Astrocyte (in vitro differentiated cells and primary cell): ENCODE measurements around the gene ZNF74.

ENCODE experiments used
- EZH2 ChIP-seq: IDR thresholded peaks from 2 replicates; pipeline ENCODE4 v1.6.1; 2012; ENCODE audit warnings: mild to moderate bottlenecking, low read length, inconsistent platforms; ENCODE audit not compliant: insufficient read depth
- TF ChIP-seq, protein P1 (sequence below): IDR thresholded peaks from 2 replicates; pipeline ENCODE4 v1.5.1; 2011; ENCODE audit warnings: low read depth, mild to moderate bottlenecking, inconsistent platforms, low read length, moderate library complexity; ENCODE audit not compliant: insufficient read depth

DNA sequence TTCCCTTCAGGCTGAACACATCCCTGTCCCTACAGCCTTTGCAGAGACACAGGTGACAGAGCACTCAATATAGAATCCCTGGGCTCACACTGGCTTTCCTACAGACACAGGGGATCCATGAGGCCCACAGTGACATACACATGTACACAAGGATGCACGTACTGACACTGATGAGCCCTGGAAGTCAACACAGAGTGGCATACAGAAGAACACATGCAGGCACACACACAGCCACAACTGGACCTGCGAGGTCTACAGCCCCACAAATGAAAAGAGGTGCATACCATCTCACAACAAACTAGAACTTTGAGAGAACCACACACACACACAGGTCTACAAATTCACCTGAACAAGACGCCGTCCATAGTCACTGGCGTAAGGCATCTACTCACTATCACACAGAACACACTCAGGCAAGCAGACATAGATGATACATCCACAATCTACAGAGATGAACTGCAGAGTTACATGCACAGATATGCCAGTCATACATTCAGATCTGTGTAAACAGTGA is 3.5 kb upstream of the ZNF74 start:
- TF ChIP-seq, protein P1, sequence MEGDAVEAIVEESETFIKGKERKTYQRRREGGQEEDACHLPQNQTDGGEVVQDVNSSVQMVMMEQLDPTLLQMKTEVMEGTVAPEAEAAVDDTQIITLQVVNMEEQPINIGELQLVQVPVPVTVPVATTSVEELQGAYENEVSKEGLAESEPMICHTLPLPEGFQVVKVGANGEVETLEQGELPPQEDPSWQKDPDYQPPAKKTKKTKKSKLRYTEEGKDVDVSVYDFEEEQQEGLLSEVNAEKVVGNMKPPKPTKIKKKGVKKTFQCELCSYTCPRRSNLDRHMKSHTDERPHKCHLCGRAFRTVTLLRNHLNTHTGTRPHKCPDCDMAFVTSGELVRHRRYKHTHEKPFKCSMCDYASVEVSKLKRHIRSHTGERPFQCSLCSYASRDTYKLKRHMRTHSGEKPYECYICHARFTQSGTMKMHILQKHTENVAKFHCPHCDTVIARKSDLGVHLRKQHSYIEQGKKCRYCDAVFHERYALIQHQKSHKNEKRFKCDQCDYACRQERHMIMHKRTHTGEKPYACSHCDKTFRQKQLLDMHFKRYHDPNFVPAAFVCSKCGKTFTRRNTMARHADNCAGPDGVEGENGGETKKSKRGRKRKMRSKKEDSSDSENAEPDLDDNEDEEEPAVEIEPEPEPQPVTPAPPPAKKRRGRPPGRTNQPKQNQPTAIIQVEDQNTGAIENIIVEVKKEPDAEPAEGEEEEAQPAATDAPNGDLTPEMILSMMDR = no peak
- TF ChIP-seq EZH2 = no peak
